ENCODE data around the gene MAP2K2. TPM values are rescaled to one million over a fixed set of nuclear protein-coding genes. Genes with fewer than 3 reads are reported as not detected.

The MAP2K2 gene
- total RNA-seq, 2 experiments from 2014 or later, result 186 to 202 TPM

DNA sequence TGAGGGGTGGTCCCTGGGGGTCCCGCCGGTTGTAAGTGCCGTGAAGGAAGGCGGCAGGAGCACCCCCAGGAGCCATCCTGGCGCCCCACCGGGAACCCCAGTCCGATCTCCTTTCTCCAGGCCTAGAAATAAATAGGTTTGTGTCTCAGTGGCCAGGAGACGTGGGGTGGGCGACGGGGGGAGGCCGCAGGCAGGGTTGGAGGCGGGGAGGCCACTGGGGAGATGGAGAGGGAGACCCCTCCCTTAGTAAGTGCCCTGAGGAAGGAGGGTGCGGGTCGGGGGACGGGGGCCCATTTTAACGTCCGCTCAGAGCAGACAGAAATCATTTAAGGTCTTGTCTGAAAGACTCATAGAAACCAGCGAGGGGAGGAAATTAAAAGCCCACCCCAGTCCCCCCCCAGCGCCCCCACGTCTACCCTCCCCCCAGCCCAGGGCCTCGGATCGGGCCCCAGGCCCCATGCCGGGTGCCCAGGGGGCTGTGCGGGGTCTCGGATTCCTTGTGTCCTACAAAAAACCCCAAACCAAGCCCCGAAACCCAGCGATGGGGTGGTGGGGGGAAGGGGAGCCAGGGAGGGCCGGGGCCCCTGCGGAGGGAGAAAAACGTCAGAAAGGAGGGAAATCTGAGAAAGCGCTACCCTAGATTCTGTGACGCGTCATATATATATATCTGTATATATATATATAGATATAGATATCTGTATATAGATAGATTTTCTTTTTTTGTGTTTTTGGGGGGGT, 76.8 kb downstream of the MAP2K2 start:
- no peaks in the 10 kb centered on the region for H3K9me3 Mint-ChIP-seq
- DNase-seq, result no peak
- no peak overlapping the region for H3K27ac Mint-ChIP-seq
- POLR2A ChIA-PET, result no interaction called here
- peaks cover 31% of the 10 kb centered on the region for H3K36me3 Mint-ChIP-seq (ENCODE audit: low read depth)
- no peak overlapping the region for H3K4me3 Mint-ChIP-seq
- CTCF ChIA-PET, result no interaction called here
- peaks cover 14% of the 10 kb centered on the region for H3K4me1 Mint-ChIP-seq
- no peaks in the 10 kb centered on the region for H3K27me3 Mint-ChIP-seq

DNA sequence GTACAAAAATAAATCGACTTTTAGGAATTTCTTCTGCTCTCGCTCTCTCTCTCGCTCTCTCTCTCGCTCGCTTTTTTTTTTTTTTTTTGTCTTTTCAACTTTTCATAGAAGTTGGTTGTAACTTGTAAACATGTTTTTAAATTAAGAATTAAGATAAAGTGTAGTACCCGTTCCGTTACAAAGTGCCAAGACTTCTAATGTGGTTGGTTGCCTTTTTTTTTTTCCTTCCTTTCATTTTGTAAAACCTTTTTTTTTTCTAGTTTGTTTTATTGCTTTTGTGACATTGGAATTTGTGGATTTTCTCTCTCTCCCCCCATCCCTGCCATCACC, 77.6 kb downstream of the MAP2K2 start:
- DNase-seq, result no peak
- Mint-ChIP-seq H3K4me3 (no peak overlapping the region), H3K36me3 (ENCODE audit: low read depth) (peaks cover 28% of the 10 kb centered on the region), H3K27ac (no peak overlapping the region), H3K27me3 (no peaks in the 10 kb centered on the region), H3K9me3 (no peaks in the 10 kb centered on the region), H3K4me1 (peaks cover 11% of the 10 kb centered on the region)
- ChIA-PET CTCF (no interaction called here), POLR2A (no interaction called here)

DNA sequence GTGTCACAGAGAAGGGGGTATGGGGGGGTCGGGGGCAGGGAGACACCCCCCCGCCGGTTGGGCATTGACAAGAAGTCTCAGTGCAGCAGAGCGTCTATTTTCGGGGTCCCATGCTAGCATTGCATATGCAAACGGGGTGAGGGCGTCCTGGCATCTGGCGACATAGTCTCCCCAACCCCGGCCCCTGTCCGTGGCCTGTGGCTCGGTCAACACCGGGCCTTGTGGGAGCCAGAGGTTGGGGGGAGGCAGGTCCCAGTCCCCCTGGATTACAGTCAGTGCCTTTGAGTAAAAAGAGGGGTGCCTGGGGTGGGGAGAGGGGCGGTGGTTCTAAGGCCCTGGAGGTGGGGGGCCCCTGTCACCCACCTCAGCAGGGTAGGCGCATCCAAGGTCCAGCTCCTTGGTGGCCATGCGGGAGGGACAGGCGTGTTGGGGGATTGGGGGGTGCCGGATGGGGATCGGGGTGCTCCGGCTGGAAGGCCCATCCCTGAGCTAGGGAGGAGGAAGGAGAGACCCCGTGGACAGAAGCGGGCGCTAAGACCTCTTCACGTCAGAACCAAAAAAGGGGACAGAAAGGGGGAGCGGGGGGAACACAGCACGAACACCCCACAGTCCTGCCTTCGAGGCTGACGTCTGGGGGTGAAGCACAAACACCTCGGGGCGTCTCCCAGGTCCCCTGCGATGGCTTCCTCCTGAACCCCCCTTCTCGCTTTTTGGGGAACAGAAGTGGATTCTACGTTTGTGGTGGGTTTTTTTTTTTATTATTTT, 78.1 kb downstream of the MAP2K2 start:
- H3K4me1 Mint-ChIP-seq, result peaks cover 7% of the 10 kb centered on the region
- POLR2A ChIA-PET, result interaction anchor here (1.2 kb wide), 1 partner anchor 13 kb away, joined by 4 read pairs; no protein-coding TSS in a partner anchor

DNA sequence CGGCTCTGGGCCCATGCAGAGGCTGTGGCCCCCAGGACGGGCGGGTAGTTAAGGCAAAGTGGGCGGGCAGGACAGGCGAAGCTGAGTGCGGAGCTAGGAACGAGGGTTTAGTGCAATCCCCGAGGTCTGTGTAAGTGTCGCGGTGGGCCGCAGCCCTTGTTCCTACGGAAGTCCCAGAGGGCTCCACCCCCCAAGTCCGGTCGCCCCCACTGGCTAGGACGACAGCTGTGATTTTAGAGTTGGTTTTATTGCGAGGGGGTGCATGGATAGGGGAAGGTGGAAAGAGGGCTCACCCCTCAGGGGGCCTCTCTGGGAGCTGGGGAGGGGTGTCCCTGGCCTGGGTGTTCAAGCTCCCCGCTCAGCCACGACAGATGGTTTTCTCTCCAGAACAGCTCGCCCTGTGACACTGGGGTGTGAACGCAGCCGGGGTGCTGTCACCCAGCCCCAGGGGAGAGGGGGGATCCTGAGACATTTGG, 78.9 kb downstream of the MAP2K2 start:
- no peaks in the 10 kb centered on the region for H3K27me3 Mint-ChIP-seq
- ChIA-PET POLR2A (interaction anchor here (1.2 kb wide), 1 partner anchor 13 kb away, joined by 4 read pairs; no protein-coding TSS in a partner anchor), CTCF (interaction anchor here (0.7 kb wide), 1 partner anchor 96 kb away, joined by 3 read pairs; no protein-coding TSS in a partner anchor)
- no peaks in the 10 kb centered on the region for H3K9me3 Mint-ChIP-seq
- no peak overlapping the region for H3K4me3 Mint-ChIP-seq
- DNase-seq, result no peak
- H3K4me1 Mint-ChIP-seq, result peaks cover 2% of the 10 kb centered on the region
- peaks cover 26% of the 10 kb centered on the region for H3K36me3 Mint-ChIP-seq (ENCODE audit: low read depth)
- no peak overlapping the region for H3K27ac Mint-ChIP-seq

More for the DNA sequence above, 78.1 kb downstream of the MAP2K2 start:
- Mint-ChIP-seq H3K27me3 (no peaks in the 10 kb centered on the region), H3K9me3 (no peaks in the 10 kb centered on the region), H3K27ac (no peak overlapping the region), H3K4me3 (no peak overlapping the region), H3K36me3 (ENCODE audit: low read depth) (peaks cover 26% of the 10 kb centered on the region)
- CTCF ChIA-PET, result no interaction called here
- no peak for DNase-seq

DNA sequence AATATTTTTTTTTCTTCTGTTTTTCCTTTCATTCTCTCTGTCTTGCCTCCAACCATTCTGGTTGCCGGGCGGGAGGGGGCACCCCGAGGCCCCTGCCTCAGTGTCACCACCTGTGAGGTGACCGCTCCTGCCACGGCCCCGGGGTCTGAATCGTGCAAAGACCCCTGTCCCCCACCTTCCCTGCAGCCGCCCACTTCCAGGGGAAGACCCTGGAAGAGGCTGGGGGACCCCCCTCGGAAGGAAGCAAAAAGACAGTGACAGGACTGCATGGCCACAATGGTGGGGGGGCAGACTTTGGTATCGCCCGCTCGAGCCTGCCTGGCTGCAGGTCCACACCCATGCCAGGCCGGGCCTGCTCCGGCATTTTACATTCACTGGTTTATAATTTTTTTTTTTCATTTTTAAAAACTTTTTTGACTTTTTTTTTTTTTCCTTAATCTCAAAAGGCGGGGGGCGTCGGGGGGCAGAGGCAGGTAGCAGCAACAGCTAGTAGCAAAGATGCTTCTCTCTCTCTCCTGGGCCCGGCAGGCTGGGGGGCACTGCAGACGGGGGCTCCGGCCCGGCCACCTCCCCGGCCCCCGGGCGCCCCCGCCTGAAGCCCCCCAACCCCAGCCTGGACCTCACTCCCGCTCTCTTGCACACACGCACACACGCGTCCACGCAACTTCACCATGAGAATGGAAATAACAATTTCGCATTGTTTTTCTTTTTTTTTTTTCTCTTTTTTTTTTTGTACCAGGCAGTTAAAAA, 79.8 kb downstream of the MAP2K2 start:
- Mint-ChIP-seq H3K9me3 (no peaks in the 10 kb centered on the region), H3K36me3 (ENCODE audit: low read depth) (peaks cover 22% of the 10 kb centered on the region), H3K4me1 (no peaks in the 10 kb centered on the region), H3K4me3 (no peak overlapping the region), H3K27me3 (no peaks in the 10 kb centered on the region), H3K27ac (no peak overlapping the region)
- DNase-seq, result no peak
- ChIA-PET POLR2A (interaction anchor here (1.2 kb wide), 1 partner anchor 14 kb away, joined by 4 read pairs; no protein-coding TSS in a partner anchor), CTCF (interaction anchor here (0.7 kb wide), 1 partner anchor 97 kb away, joined by 3 read pairs; no protein-coding TSS in a partner anchor)

DNA sequence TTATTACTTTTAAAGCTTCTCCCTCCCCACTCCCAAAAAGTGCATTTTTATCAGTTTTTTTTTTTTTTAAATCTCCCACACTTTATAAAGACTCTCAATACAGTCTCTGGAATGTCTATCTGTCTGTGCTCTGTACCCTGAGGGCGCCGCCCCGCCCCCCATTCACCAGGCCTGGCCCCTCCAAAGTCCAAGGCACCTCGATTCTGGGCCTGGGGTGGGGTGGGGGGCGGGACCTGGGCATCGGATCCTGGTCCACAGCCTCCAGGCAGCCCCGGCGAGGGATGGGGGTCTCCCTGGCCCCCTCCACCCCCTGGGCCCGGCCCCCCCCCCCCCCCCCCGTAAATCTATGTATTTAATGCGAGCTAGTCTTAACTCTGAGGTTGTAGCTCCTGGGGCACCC, 80.5 kb downstream of the MAP2K2 start:
- Mint-ChIP-seq H3K27me3 (no peaks in the 10 kb centered on the region), H3K9me3 (no peaks in the 10 kb centered on the region), H3K27ac (no peak overlapping the region), H3K36me3 (ENCODE audit: low read depth) (peaks cover 22% of the 10 kb centered on the region), H3K4me3 (no peak overlapping the region), H3K4me1 (no peaks in the 10 kb centered on the region)
- ChIA-PET CTCF (no interaction called here), POLR2A (interaction anchor here (0.6 kb wide), 1 partner anchor 37 kb away, joined by 3 read pairs; no protein-coding TSS in a partner anchor)
- DNase-seq, result no peak

DNA sequence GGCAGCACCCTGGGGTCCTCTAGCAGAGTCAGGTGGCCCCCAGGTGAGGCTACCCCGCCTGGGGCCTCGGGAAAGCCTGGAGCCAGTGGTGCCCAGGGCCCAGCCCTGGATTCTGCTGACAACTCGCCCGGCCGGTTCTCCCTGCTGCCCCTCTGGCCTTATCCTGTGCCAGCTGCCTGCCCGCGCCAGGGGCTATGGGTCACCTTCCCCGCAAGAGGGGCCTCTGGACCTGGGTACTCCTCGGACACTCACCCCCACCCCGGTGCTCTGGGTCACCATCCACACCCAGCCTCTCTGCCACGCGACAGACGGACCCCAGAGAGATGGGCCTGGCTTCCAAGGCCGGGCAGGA, 81.2 kb downstream of the MAP2K2 start:
- Mint-ChIP-seq H3K9me3 (no peaks in the 10 kb centered on the region), H3K4me1 (no peaks in the 10 kb centered on the region), H3K4me3 (no peak overlapping the region), H3K36me3 (ENCODE audit: low read depth) (peaks cover 22% of the 10 kb centered on the region), H3K27me3 (no peaks in the 10 kb centered on the region), H3K27ac (no peak overlapping the region)
- POLR2A ChIA-PET, result interaction anchor here (0.6 kb wide), 1 partner anchor 37 kb away, joined by 3 read pairs; no protein-coding TSS in a partner anchor
- DNase-seq, result no peak
- CTCF ChIA-PET, result no interaction called here

DNA sequence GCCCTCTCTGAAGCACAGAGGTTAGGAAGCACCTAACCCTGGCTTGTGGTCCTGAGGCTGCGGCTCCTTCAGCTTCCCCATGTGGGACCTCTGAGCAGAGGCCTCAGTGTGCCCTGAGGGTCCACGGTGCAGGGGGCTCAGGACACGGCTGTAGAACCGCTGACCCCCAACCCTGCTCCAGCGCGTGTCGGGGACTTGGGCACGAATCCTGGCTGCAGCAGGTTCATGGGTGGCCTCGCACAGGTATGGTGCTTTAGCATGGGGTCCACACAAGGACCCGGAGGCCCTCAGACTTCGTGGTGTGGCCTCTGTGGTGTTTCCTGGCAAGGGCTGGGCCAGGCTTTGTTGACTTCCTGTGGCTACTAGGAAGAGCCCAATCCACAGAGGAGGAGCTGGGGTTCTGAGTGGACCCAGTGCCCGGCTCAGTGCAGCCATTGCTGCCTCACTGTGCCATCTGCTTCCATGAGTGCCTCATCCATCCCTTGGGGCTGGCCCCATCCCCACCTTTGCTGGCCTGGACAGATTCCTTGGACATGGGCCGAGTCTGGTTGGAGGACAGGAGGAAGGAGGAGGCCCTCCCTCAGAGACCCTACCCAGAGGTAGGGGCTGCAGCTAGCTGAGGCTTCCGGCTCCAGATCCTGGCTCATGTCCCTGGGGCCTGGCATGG, 81.7 kb downstream of the MAP2K2 start:
- no peaks in the 10 kb centered on the region for H3K4me1 Mint-ChIP-seq
- ChIA-PET POLR2A (no interaction called here), CTCF (no interaction called here)
- H3K27me3 Mint-ChIP-seq, result no peaks in the 10 kb centered on the region
- H3K9me3 Mint-ChIP-seq, result no peaks in the 10 kb centered on the region
- no peak overlapping the region for H3K4me3 Mint-ChIP-seq
- peaks cover 21% of the 10 kb centered on the region for H3K36me3 Mint-ChIP-seq (ENCODE audit: low read depth)
- H3K27ac Mint-ChIP-seq, result no peak overlapping the region
- no peak for DNase-seq

Other genes with a start within 250 kb of the MAP2K2 start
- not detected for gene ATCAY, start 243.4 kb downstream of the MAP2K2 start, total RNA-seq
- gene NMRK2, start 191.1 kb downstream of the MAP2K2 start, total RNA-seq, result not detected
- gene DAPK3, start 153.0 kb downstream of the MAP2K2 start, total RNA-seq, result 10 to 100 TPM; 41.3 to 42.7 TPM
- gene EEF2, start 138.7 kb downstream of the MAP2K2 start, total RNA-seq, result 1,000 to 10,000 TPM; 1,543 to 1,592 TPM
- gene PIAS4, start 116.4 kb downstream of the MAP2K2 start, total RNA-seq, result 10 to 100 TPM; 28.6 to 33.2 TPM
- gene ZBTB7A, start 57.2 kb downstream of the MAP2K2 start, total RNA-seq, result 10 to 100 TPM; 53.1 to 53.5 TPM
- under 1 TPM; 0.15 to 0.38 TPM for gene CREB3L3, start 29.5 kb upstream of the MAP2K2 start, total RNA-seq
- 10 to 100 TPM; 37.0 to 37.7 TPM for gene SIRT6, start 58.4 kb upstream of the MAP2K2 start, total RNA-seq
- 1 to 10 TPM; 1.3 TPM for gene ANKRD24, start 58.6 kb upstream of the MAP2K2 start, total RNA-seq
- 1 to 10 TPM; 4.0 TPM for gene EBI3, start 105.4 kb upstream of the MAP2K2 start, total RNA-seq
- gene YJU2, start 123.0 kb upstream of the MAP2K2 start, total RNA-seq, result 10 to 100 TPM; 21.7 to 25.3 TPM
- gene SHD, start 155.1 kb upstream of the MAP2K2 start, total RNA-seq, result not detected
- 1 to 10 TPM; 2.6 to 4.0 TPM for gene TMIGD2, start 178.3 kb upstream of the MAP2K2 start, total RNA-seq
- gene FSD1, start 180.5 kb upstream of the MAP2K2 start, total RNA-seq, result 1 to 10 TPM; 3.2 to 3.4 TPM
- gene STAP2, start 214.7 kb upstream of the MAP2K2 start, total RNA-seq, result 1 to 10 TPM; 8.3 to 8.6 TPM
- 10 to 100 TPM; 19.1 to 20.4 TPM for gene MPND, start 219.4 kb upstream of the MAP2K2 start, total RNA-seq

Data from activated CD4-positive, alpha-beta memory T cell treated with anti-CD3 and anti-CD28 coated beads, Interleukin-2, amount 10 ng/mL, durations not matched to agents 7 days and 5 days (primary cell).